ENCODE measurements around the gene PLEKHM3.
A peak's percentile ranks its signal among the peaks of the same experiment; 100 is the strongest.
"Not testable (repeated sequence)": the region's sequence is repeated elsewhere in the genome, so short reads cannot be mapped to it uniquely, and the experiment has no call there.

PLEKHM3 gene

DNA sequence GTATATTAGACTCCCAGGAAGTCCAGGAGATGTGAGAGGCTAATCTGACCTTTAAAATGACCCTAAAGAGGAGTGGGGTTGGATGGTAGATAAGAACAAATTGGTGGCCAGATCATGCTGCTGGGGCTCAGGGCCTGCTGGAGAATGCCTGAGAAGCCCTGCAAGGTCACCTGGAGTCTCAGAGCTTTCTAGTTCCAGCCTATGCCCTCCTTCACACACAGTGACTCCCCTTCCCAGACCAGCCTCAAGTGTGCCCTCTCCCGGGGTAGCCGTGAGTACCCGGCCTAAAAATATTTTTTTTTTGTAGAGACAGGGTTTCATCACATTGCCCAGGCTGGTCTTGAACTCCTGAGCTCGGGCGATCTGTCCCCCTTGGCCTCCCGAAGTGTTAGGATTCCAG lies 211.4 kb downstream of the PLEKHM3 start:
- no peak for DNase-seq

DNA sequence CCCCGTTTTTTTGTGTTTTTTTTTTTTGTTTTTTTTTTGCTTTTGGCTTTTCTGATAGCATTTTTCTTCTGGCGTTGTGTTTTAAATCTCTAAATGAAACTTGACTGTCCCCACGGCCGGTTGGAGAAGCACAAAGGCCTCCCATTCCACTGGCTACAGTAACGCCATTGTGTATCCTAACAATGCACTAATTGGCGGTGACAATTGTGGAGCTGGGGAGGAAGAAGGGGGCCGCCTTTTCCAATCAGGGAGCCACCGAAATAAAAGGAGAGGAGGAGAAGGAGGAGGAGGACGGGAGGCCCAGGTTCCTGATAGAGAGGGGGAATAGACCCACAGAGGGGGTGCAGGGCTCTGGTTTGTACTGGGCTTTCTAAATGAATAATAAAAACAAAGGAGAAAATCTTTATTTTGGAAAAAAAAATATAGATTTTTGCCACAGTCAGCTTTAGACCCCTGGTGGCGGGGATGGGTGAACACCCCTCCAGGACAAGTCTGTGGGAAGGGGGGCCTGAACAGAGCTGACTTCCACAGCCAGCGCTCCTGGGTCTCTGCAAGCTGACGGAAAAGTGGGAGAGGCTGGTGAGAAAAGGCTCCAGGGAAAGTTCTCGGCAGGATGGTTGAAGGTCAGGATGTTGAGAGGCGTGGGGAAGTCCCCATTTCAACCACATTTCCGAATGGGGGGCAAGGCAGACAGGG lies 212.0 kb downstream of the PLEKHM3 start:
- DNase-seq = no peak

DNA sequence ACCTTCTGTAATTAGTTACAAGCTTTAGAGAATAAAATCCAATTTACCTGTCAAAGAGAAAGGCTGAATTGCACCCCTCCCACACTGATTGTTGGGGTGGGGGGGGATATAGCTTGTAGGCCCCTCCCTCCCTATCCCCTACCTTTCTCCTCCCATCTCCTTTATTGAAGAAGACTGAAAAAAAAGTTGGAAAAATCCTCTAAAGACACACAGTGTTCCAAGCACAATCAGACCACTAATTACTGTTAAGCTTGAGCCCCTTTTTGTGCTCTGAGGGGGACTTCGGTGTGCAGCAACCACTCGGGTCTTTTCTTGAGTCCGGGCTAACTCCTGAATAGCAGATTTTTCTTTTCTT lies 212.6 kb downstream of the PLEKHM3 start:
- no peak for DNase-seq

DNA sequence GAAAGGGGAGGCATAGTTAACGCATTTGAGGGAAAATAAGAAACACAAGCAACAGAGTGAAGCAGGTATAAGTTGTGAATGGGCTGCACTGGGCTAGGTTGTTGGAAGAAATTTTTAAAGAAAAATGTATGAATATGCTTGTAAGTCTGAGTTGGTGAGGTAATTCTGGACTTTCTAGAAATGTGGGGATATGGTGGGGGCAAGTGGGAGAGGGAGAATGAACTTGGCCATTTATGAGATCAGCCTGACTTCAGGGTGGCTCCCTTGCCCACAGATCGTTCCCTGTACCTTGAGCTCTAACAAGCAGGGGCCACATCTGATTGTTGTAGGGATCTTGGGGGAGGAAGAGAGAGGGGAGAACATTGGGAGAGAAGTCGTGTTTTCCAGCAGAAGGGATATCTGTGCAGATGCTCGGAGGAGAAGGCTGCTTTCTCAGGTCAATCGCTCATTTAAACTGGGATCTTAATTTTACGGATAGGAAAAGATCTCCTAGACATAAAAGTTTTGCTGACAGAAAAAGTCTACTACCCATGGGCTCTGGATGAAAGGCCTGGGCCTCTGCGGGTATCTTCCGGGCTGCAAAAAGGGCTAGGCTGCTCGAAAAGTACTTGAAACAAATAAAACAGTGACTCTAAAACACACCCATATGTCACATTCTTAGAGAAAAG lies 213.1 kb downstream of the PLEKHM3 start:
- DNase-seq = no peak

DNA sequence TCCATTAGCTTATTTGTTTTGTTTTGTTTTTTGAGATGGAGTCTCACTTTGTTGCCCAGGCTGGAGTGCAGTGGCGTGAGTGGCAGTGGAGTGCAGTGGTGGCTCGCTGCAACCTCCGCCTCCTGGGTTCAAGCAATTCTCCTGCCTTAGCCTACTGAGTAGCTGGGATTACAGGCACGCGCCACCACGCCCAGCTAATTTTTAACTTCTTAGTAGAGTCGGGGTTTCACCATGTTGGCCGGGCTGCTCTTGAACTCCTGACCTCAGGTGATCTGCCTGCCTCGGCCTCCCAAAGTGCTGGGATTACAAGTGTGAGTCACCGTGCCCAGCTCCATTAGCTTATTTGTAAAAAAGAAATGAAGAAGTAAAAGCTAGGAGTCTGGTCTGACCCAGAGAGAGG lies 213.7 kb downstream of the PLEKHM3 start:
- DNase-seq = not testable (repeated sequence)

DNA sequence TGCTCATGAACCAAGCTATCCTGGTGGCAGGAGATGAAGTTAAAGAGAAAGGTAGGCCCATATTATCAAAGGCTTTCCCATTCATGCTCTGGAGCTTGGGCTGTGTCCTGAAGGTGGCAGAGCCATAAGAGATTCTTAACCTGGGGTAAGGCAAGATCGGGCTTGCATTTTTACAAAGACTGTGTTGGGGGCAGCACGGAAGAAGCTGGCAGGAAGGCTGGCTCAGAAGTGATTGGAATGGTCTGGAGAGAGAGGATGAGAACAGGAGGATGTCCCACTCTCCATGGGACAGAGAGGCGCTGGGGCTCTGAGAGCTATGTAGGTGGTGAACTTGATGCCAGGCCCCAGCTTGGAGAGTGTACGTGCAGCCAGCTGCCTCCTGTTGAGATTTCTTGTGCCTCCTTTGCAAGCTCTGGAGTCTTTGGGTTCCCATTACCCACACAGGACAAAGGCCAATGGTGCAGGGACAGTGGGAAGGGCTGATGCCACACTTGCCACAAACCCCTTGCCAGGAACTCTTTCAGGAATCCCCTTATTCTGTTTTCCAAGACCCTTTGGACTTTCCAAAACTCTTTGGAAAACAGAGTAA lies 215.0 kb downstream of the PLEKHM3 start:
- DNase-seq = no peak

DNA sequence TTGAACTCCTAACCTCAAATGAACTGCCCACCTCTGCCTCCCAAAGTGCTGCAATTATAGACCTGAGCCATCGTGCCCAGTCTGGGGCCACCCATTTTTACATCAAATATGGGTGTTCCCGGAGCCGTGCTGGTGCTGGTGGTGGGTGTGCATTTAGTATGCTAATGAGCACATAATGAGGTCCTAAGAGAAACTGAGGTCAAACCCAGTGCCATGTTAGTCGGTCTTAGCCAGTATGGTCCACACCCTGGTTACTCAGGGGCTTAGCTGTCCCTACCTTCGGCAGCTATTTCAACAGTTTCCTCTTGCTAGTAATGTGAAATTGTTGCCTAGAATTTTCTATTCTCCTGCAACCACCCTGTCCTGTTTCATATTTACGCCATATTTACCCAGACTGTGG lies 217.2 kb downstream of the PLEKHM3 start:
- DNase-seq = no peak

DNA sequence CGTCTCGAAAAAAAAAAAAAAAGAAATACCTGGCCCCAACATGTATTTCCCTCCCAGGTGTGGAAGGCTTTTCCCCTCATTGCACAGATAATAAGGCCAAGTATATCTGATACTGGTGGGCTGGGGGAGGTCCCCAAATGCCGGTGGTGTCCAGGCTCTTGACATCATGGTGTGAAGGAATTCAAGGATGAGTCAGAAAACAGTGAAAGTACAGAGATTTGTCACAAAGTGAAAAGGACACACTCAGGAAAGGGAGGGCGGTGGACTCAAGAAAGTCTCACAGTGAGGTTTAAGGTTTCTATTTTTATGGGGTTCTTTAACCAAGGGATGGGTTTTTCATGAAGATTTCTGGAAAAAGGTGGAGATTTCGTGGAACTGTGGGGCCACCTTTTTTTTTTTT lies 217.8 kb downstream of the PLEKHM3 start:
- DNase-seq = no peak

DNA sequence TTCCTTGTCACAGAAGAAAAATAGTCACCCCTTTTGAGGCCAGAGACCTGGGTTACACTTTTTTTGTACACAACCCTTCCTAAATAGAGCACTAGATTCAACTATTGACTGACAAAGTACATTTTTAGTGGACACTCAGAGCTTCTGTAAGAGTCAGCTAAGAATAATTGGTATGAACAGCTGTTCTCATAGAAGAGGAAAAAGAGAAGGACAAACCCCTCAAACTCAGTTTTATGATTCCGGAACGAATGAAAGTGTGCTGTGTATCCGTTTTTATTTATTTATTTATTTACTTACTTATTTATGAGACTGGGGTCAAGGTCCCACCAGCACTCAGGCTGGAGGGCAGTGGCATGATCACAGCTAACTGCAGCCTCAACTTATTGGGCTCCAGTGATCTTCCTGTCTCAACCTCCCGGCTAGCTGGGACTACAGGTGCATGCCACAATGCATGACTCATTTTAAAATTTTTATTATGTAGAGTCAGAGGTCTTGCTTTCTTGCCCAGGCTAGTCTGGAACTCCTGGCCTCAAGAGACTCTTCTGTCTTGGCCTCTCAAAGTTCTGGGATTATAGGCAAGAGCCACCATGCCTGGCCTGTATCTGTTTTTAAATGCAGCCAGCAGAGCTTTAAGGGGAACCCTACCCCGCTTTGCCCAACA lies 219.6 kb downstream of the PLEKHM3 start:
- DNase-seq = peak; percentile 8

DNA sequence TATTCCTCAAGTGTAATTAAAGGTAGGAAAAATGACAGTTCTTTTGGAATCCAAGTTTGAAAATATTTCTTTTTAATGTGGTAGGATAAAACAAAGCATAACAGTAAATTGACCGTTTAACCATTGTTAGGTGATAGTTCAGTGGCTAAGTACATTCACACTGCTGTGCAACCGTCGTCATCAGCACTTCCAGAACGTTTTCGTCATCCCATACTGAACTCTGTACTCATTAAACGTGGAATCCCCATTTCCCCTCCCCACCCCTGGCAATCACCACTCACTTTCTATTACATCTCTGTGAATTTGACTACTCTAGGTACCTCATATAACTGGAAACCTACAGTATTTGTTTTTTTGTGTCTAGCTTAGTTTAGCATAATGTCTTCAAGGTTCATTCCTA lies 222.7 kb downstream of the PLEKHM3 start:
- no peak for DNase-seq

DNA sequence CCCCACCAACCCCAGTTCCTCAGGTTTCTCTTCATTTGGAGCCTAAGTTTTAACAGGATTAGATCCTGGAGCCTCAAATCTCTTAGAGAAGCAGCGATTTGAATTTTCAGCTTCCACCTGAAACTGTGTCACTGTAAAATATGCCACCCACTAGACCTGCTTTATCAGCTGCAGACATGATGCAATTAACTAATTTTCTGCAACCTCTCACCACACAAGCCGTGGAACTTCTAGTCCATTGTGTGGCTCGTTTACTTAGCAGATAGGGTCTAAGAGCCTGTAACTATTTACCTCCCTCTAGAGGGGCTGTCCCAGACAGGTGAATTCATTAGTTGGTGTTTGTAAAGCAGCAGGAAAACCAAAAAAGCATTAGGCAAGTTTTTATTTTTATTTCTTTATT lies 224.1 kb downstream of the PLEKHM3 start:
- DNase-seq = no peak

DNA sequence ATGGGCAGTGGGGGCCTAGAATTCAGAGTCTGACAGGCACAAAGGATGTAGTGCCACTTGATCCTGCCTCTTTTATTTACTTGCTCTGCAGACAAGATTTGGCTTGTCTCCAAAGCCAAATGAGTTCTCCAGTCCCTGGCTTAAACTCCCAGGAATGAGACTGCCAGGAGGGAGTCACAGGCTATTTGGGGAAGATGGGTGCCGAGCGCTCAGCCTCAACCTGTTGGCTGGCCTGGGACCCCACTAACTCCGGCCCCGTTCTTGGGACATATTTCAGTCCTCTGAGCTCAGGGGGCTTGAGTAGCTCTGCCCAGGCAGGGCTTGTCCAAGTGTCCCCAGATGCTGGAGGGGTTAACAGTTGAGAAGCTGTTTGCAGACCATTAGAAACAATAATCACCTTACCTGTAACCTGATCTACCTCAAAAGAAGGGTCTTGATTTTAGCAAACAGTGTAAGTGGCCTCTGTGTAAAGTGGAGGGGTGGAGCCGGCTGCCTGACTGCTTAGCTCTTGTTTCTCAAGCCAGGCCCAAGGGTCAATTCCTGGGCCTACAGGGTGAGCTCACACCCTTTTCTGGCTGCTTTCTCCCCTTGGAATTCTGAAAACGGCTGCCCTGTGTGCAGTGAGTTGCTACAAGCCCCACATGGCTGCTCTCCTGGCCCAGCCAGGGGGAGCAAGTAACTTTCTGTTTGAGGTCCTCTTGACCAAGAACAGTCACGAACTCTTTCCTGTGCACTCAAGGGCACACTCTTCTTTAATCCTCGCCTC lies 228.6 kb downstream of the PLEKHM3 start:
- no peak for DNase-seq

DNA sequence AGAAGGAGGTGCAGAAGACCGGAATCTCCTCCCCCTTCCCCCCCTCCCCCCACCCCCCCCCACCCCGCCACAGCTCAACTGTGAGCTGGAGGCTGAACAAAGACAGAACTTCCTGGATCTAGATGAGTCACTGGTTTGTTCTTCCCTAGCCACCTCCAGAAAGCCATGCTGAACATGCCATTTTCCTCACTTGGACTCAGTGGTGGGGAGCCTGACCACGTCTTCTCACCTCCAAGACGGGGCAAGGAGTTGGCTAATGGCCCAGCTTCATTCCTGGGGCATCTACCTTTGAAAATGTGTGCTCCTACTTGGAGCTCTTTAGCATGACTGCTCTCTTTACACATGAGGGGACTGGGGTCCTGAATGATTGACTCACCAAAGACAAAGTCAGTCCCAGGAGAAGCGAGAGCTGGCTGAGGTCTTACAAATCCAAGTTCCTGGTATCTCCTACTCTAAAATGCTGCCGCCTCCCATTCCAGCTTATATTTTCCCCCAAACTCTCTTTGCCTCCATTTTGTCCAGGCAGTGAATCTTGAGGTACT lies 233.0 kb downstream of the PLEKHM3 start:
- peak; percentile 72 for DNase-seq

DNA sequence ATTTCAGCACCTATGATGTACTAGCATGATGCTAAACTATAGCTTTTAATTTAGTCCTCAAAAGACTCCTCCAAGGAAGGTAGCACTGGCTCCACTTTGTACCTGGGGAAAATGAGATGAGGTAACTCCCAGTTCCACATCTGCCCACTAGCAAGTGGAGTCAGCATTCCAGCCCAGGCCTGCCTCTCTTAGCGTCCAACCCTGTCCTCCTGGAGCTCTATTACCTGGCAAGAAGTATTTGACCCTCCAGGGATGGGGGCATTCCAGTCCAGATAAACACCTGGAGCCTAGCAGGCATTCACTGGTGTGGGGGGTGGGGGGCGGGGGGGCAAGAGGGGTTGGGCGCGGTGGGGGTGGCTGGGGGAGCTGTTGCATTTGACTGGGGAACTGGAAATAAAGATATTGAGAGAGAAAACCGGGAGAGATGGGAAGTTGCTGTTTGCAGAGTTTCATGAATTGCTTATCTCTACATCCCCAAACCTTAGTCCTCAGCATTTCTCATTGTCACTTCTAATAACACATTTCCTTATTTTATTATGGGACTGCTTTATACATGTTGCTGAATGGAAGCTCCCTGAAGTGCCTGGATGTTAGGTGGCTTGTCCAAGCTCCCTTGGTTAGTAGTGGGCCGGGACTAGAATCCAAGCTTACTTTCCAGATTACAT lies 233.6 kb downstream of the PLEKHM3 start:
- no peak for DNase-seq

DNA sequence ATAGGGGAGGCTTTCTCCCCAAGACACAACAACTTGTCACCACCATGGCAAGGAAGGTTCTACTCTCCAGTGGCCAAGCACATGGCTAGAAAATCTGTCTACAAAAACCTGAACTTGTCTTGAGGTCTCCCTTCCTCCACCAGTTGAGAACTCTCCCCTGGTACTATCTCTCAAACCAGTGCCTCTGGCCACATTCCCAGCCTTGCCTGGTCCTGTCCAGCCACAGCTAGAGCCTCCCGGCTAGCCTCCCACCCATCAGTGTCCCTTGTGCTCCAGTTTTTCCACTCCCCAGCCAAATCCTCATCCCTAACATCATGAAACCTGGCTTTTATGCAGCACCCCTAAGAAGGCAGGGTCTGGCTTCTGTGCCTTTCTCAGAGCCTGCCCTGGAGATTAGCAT lies 234.4 kb downstream of the PLEKHM3 start:
- DNase-seq = no peak

DNA sequence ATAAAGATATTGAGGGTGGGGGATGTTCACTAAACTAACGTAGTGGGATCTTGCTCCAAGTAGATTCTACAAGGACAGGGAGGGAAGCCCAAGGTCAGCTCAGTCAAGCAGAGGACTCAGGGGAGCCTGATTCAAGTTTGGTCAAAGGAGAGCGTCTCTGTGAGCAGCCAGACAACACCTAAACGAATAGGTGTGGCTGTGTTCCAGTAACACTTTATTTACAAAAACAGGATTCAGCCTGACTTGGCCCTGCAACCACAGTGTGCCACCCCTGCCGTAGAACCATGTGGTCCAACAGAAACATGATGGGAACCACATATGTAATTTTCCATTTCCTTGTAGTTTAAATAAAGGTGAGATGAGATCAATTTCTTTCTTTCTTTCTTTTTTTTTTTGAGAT lies 237.5 kb downstream of the PLEKHM3 start:
- no peak for DNase-seq

DNA sequence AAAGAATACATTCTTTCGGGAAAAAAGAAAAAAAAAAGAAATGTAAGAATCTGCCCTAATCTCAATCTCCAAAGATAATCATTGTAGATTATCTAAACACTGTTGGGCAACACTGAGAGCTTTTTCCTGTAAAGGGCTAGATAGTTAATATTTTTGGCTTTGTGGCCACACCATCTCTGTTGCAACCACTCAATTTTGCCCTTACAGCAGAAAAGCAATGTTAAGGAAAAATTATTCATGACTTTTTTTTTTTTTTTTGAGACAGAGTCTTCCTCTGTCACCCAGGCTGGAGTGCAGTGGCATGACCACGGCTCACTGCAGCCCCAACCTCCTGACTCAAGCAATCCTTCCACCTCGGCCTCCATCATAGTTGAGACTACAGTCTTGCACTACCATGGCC lies 238.3 kb downstream of the PLEKHM3 start:
- DNase-seq = no peak

DNA sequence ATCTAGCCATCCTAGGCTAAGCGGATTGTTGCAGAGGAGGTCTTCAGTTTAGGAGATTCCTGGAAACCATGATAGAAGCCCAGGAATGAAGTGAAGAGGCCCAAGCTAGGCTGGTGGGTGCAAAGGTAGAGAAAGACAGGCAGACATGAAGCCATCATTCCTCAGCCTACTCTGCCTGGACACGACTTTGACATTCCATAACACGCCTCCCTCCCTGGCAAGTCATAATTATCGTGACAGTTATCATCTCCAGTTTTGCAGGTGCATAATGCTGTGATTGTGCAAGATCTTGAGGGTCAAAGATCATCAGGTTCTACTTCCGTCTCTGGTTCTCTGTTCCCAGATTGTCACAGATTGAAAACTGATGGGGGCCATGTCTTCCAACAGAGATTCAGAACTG lies 240.4 kb downstream of the PLEKHM3 start:
- DNase-seq = no peak

DNA sequence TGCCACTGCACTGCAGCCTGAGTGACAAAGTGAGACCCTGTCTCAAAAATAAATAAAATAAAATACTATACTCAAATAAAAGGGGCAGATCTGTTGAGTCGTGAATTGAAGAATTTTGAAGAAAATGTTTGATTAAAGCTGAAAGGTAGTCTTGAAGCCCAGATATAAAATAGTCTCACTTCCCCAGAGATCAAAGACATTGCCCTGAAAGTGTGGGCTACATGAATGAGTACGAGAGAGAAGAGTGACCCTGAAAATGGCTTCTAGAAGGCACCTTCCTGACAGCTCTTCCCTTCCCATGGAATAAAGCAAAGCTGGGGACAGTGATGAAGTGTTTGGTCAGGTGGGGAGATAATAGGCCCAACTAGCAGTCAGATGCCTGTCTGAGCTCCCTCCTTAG lies 241.8 kb downstream of the PLEKHM3 start:
- DNase-seq = no peak

DNA sequence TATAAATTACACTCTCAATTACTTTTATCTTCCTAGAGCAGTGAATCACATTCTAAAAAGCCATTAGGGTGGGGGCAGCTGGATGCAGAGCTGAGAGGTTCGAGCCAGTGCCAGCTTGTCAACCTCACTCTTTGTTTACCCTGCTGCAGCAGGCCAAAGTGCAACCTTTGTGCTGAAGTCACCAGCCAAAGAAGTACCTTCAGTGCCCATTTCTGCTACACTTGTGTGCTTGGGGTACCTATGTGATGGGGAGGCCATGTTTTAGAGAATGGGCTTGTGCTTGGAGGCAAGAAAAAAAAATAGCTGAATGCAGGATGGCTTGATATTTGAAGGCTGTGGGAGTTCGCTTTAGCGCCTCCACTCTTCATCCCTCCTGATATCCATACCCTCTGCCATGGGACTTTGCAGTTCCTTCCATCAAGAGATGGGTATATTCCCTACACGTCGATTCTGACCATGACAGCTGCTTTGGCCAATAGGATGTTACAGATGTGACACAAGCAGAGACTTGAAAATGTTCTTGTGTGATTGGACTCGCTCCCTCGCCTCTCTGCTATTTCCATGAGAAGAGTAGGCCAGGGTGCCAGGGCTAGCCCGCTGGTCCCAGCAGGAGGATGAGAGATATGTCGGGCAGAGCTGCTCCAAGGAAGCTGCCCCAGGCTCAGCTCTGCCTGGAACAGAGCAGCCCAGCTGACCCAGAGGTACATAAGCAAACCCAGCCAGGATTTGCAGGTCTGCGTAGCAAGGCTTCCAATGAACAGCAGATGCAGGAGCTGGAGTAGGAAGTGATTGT lies 242.9 kb downstream of the PLEKHM3 start:
- DNase-seq = no peak

DNA sequence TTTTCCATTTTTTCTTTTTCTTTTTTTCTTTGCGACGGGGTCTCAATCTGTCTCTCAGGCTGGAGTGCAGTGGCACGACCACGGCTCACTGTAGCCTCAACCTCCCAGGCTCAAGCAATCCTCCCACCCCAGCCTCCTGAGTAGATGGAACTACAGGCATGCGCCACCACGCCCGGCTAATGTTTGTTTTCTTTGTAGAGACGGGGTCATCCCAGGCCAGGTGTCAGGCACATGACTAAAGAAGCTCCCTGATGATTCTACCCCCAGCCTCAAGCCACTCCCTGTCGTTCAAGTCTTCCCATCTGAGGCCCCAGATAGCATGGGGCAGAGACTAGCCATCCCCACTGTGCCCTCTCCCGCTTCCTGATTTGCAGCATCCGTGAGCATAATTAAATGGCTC lies 245.8 kb downstream of the PLEKHM3 start:
- DNase-seq = no peak

All from HCEC 1CT (cell line).